HEK293 (cell line): ENCODE data around the gene SLC36A3.
A peak's percentile ranks its signal among the peaks of the same experiment; 100 is the strongest.

ENCODE experiments used
- CTCF ChIA-PET: fragments of 350-600 bp; formaldehyde crosslinking; extraction: SDS; loops from one replicate; lab custom pipeline; 2021; ENCODE audit warnings: antibody characterized with exemption; lab: Yijun Ruan, JAX
- POLR2A ChIA-PET: fragments of 300-600 bp; formaldehyde crosslinking; extraction: SDS; loops from one replicate; lab custom pipeline; 2020; ENCODE audit warnings: antibody characterized with exemption, inconsistent platforms; lab: Yijun Ruan, JAX
- H3K27ac ChIP-seq: fragments of 200-500 bp; sonication (Bioruptor generic); 2 replicates; pipeline ENCODE4 v1.5.1; 2014; ENCODE audit warnings: low read depth, low read length, control low read depth, inconsistent platforms; ENCODE audit errors: extremely low read depth
- H3K36me3 ChIP-seq, 2 experiments: fragments of 200-500 bp in 1 of 2; sonication (Bioruptor generic) in 1 of 2; 1 replicate in 1 of 2; 2 replicates in 1 of 2; pipeline ENCODE4 v1.5.1; 2014 to 2017; ENCODE audit warnings: inconsistent platforms in 2 of 2, low read length in 2 of 2; ENCODE audit not compliant: control insufficient read depth in 2 of 2, insufficient read depth in 1 of 2
- H3K4me1 ChIP-seq: fragments of 200-500 bp; sonication (Bioruptor generic); 2 replicates; pipeline ENCODE4 v1.5.1; 2014; ENCODE audit warnings: mild to moderate bottlenecking, low read length, inconsistent platforms; ENCODE audit not compliant: control insufficient read depth, insufficient read depth
- H3K4me3 ChIP-seq: 2 replicates; pipeline ENCODE4 v1.5.1; 2011; ENCODE audit warnings: low read depth, mild to moderate bottlenecking, control low read depth, low read length, moderate library complexity
- H3K9me3 ChIP-seq: fragments of 200-500 bp; sonication (Bioruptor generic); 2 replicates; pipeline ENCODE4 v1.5.1; 2014; ENCODE audit warnings: low read depth, low read length, inconsistent platforms; ENCODE audit not compliant: control insufficient read depth, insufficient read depth
- ATF2 ChIP-seq: fragments of 450-650 bp; formaldehyde crosslinking; IDR thresholded peaks from 2 replicates; pipeline ENCODE4 v1.5.1; 2016; ENCODE audit warnings: missing biosample characterization, missing genetic modification characterization, low read depth
- BCL6B ChIP-seq: fragments of 450-650 bp; formaldehyde crosslinking; IDR thresholded peaks from 2 replicates; pipeline ENCODE4 v1.5.1; 2017; ENCODE audit warnings: missing biosample characterization, missing genetic modification characterization
- GLI4 ChIP-seq: fragments of 450-650 bp; formaldehyde crosslinking; IDR thresholded peaks from 2 replicates; pipeline ENCODE4 v1.5.1; 2016; ENCODE audit warnings: missing biosample characterization, missing genetic modification characterization
- MZF1 ChIP-seq: fragments of 450-650 bp; formaldehyde crosslinking; IDR thresholded peaks from 2 replicates; pipeline ENCODE4 v1.5.1; 2017; ENCODE audit warnings: missing biosample characterization, missing genetic modification characterization, borderline replicate concordance
- PRDM6 ChIP-seq: fragments of 450-650 bp; formaldehyde crosslinking; IDR thresholded peaks from 2 replicates; pipeline ENCODE4 v1.5.1; 2017; ENCODE audit warnings: missing biosample characterization, missing genetic modification characterization
- REPIN1 ChIP-seq: fragments of 450-650 bp; formaldehyde crosslinking; IDR thresholded peaks from 2 replicates; pipeline ENCODE4 v1.5.1; 2017; ENCODE audit warnings: missing biosample characterization, missing genetic modification characterization, low read depth
- SCRT2 ChIP-seq: fragments of 450-650 bp; formaldehyde crosslinking; IDR thresholded peaks from 2 replicates; pipeline ENCODE4 v1.5.1; 2016; ENCODE audit warnings: missing biosample characterization, missing genetic modification characterization
- ZNF140 ChIP-seq: fragments of 450-650 bp; formaldehyde crosslinking; IDR thresholded peaks from 2 replicates; pipeline ENCODE4 v1.5.1; 2016; ENCODE audit warnings: missing biosample characterization, missing genetic modification characterization
- ZNF146 ChIP-seq: fragments of 450-650 bp; formaldehyde crosslinking; IDR thresholded peaks from 2 replicates; pipeline ENCODE4 v1.5.1; 2016; ENCODE audit warnings: missing biosample characterization, missing genetic modification characterization
- ZNF148 ChIP-seq: fragments of 450-650 bp; formaldehyde crosslinking; IDR thresholded peaks from 2 replicates; pipeline ENCODE4 v1.5.0; 2017; ENCODE audit warnings: missing biosample characterization, missing genetic modification characterization, borderline replicate concordance
- ZNF324 ChIP-seq: fragments of 450-650 bp; formaldehyde crosslinking; IDR thresholded peaks from 2 replicates; pipeline ENCODE4 v1.5.1; 2016; ENCODE audit warnings: missing biosample characterization, missing genetic modification characterization
- ZNF350 ChIP-seq: fragments of 450-650 bp; formaldehyde crosslinking; IDR thresholded peaks from 2 replicates; pipeline ENCODE4 v1.5.0; 2017; ENCODE audit warnings: missing biosample characterization, mild to moderate bottlenecking, missing genetic modification characterization
- ZNF391 ChIP-seq: fragments of 450-650 bp; formaldehyde crosslinking; IDR thresholded peaks from 2 replicates; pipeline ENCODE4 v1.5.1; 2016; ENCODE audit warnings: low read depth, missing biosample characterization, missing genetic modification characterization, borderline replicate concordance
- ZNF394 ChIP-seq: fragments of 450-650 bp; formaldehyde crosslinking; IDR thresholded peaks from 2 replicates; pipeline ENCODE4 v1.5.1; 2016; ENCODE audit warnings: missing biosample characterization, missing genetic modification characterization, mild to moderate bottlenecking, moderate library complexity, borderline replicate concordance
- ZNF449 ChIP-seq: fragments of 450-650 bp; formaldehyde crosslinking; IDR thresholded peaks from 2 replicates; pipeline ENCODE4 v1.5.1; 2017; ENCODE audit warnings: missing biosample characterization, mild to moderate bottlenecking, missing genetic modification characterization, moderate library complexity
- ZNF645 ChIP-seq: fragments of 450-650 bp; formaldehyde crosslinking; IDR thresholded peaks from 2 replicates; pipeline ENCODE4; 2016; ENCODE audit warnings: missing biosample characterization, missing genetic modification characterization
- ZNF747 ChIP-seq: fragments of 450-650 bp; formaldehyde crosslinking; IDR thresholded peaks from 2 replicates; pipeline ENCODE4 v1.5.1; 2016; ENCODE audit warnings: missing biosample characterization, missing genetic modification characterization

Gene SLC36A3

GRCh38 chr5:151249281-151249680 is 54.3 kb downstream of the SLC36A3 start:
- Histone ChIP-seq H3K4me3 (no peak overlapping the region), H3K4me1 (peaks cover 3% of the 10 kb centered on the region; the same call in 1 of the 2 replicates)
- CTCF ChIA-PET, result no interaction called here
- no peak for TF ChIP-seq ZNF449 (tag by site-specific recombination)
- TF ChIP-seq ATF2 (tag by site-specific recombination), result peak; percentile 62; the same call in 1 of the 2 replicates
- TF ChIP-seq, all 188 proteins: peak for 1
- Histone ChIP-seq H3K9me3 (no peaks in the 10 kb centered on the region), H3K27ac (no peak overlapping the region), H3K36me3 (no peaks in the 10 kb centered on the region)
- POLR2A ChIA-PET, result interaction anchor here (1.3 kb wide), 1 partner anchor 25 kb away, joined by 4 read pairs; the partner anchor contains the start of gene CCDC69

GRCh38 chr5:151248651-151249050 is 54.9 kb downstream of the SLC36A3 start:
- CTCF ChIA-PET, result interaction anchor here (0.7 to 1.6 kb wide), 2 partner anchors 10 to 403 kb away, joined by 3 read pairs; no protein-coding TSS in a partner anchor
- Histone ChIP-seq H3K36me3 (no peaks in the 10 kb centered on the region), H3K27ac (no peak overlapping the region), H3K4me1 (peaks cover 3% of the 10 kb centered on the region; the same call in 1 of the 2 replicates), H3K9me3 (no peaks in the 10 kb centered on the region), H3K4me3 (no peak overlapping the region)
- POLR2A ChIA-PET, result interaction anchor here (1.3 kb wide), 1 partner anchor 25 kb away, joined by 4 read pairs; the partner anchor contains the start of gene CCDC69
- no peak for TF ChIP-seq ZNF394
- no peak for TF ChIP-seq ZNF645 (tag by site-specific recombination)
- TF ChIP-seq REPIN1 (tag by site-specific recombination), result no peak
- TF ChIP-seq SCRT2 (tag by site-specific recombination), result peak; percentile 49; the same call in 1 of the 2 replicates
- TF ChIP-seq GLI4 (tag by site-specific recombination), result no peak
- no peak for TF ChIP-seq ZNF148 (tag by site-specific recombination)
- TF ChIP-seq ZNF747 (tag by site-specific recombination), result no peak

- POLR2A ChIA-PET, result no interaction called here
- no peak overlapping the region for H3K4me3 ChIP-seq
- H3K4me1 ChIP-seq, result no peaks in the 10 kb centered on the region
- H3K36me3 ChIP-seq, result no peaks in the 10 kb centered on the region
- H3K9me3 ChIP-seq, result no peaks in the 10 kb centered on the region
- no peak overlapping the region for H3K27ac ChIP-seq
- CTCF ChIA-PET, result no interaction called here
- TF ChIP-seq PRDM6 (tag by site-specific recombination), result no peak
- TF ChIP-seq ZNF350 (tag by site-specific recombination), result no peak
- TF ChIP-seq ZNF146 (tag by site-specific recombination), result no peak
- TF ChIP-seq ZNF324 (tag by site-specific recombination), result no peak
- TF ChIP-seq ZNF391 (tag by site-specific recombination), result no peak
- TF ChIP-seq ZNF140, result no peak
- TF ChIP-seq ZNF645 (tag by site-specific recombination), result no peak
- TF ChIP-seq REPIN1 (tag by site-specific recombination), result no peak
- no peak for TF ChIP-seq MZF1 (tag by site-specific recombination)
- no peak for TF ChIP-seq BCL6B
Observed at GRCh38 chr5:151245680-151246219, 57.8 kb downstream of the SLC36A3 start.
